Measurements from ENCODE around the gene CSGALNACT2. TPM values are rescaled to one million over a fixed set of nuclear protein-coding genes. Genes with fewer than 3 reads are reported as not detected.

CSGALNACT2 gene
- total RNA-seq, 1 experiment from 2014 or later: 8.9 TPM

- Histone ChIP-seq H3K56ac (ENCODE audit: insufficient read length, low read depth, low read length) (no peak overlapping the region), H3K4me1 (ENCODE audit: insufficient read depth, low read length) (no peaks in the 10 kb centered on the region), H3T11ph (ENCODE audit: low read length) (no peak overlapping the region), H2BK120ac (ENCODE audit: low read depth, low read length, poor library complexity, severe bottlenecking) (no peak overlapping the region), H3K27ac (ENCODE audit: insufficient read length, low read depth, low read length) (no peak overlapping the region), H2AK5ac (ENCODE audit: insufficient read length, low read length) (no peak overlapping the region), H4K20me1 (ENCODE audit: control insufficient read depth, insufficient read depth, insufficient read length) (no peaks in the 10 kb centered on the region), H2BK12ac (ENCODE audit: insufficient read length, low read depth, low read length) (no peak overlapping the region), H3K9me3 (ENCODE audit: control insufficient read depth, low read depth, low read length) (no peaks in the 10 kb centered on the region), H3K18ac (ENCODE audit: insufficient read length, low read depth, low read length) (no peak overlapping the region), H2BK15ac (ENCODE audit: low read depth, low read length) (no peak overlapping the region), H4K5ac (ENCODE audit: insufficient read length, low read depth, low read length) (no peak overlapping the region), H2BK20ac (ENCODE audit: low read depth, low read length, poor library complexity, severe bottlenecking) (no peak overlapping the region), H3K9ac (ENCODE audit: extremely low read depth, insufficient read length, low read length) (no peak overlapping the region), H3K14ac (ENCODE audit: insufficient read depth, low read length) (no peak overlapping the region), H3K79me1 (ENCODE audit: insufficient read depth, low read depth, low read length, poor library complexity, severe bottlenecking) (no peaks in the 10 kb centered on the region), H2BK5ac (ENCODE audit: insufficient read length, low read length) (no peak overlapping the region), H3K23me2 (ENCODE audit: insufficient read length, low read depth, low read length, poor library complexity, severe bottlenecking) (no peaks in the 10 kb centered on the region), H3K4ac (ENCODE audit: low read depth, low read length) (no peak overlapping the region), H3K79me2 (ENCODE audit: insufficient read depth, low read length) (no peaks in the 10 kb centered on the region), H4K8ac (replicated peaks; ENCODE audit: insufficient read length, low read depth, low read length) (no peak overlapping the region), H4K91ac (ENCODE audit: insufficient read length, low read depth, low read length) (no peak overlapping the region), H3K4me2 (ENCODE audit: insufficient read depth, insufficient read length, low read length) (no peak overlapping the region), H2AFZ (ENCODE audit: low read length) (no peak overlapping the region), H3K27me3 (ENCODE audit: insufficient read depth, low read length) (no peaks in the 10 kb centered on the region), H3K23ac (ENCODE audit: insufficient read length, low read depth, low read length) (no peak overlapping the region)
- Mint-ChIP-seq H3K27me3 (ENCODE audit: low read depth) (no peaks in the 10 kb centered on the region), H3K9me3 (no peaks in the 10 kb centered on the region), H3K4me3 (no peak overlapping the region), H3K4me1 (peaks cover 11 to 17% of the 10 kb centered on the region in 2 experiments), H3K27ac (peak overlapping the region in 1 of 3 experiments; percentile 34; a peak in 2 of 7 replicates), H3K36me3 (ENCODE audit: insufficient read depth in 1 of 3, low read depth in 3 of 3) (peaks cover 16 to 29% (median 28%) of the 10 kb centered on the region in 3 experiments; a peak in 6 of 7 replicates)
- no CpG with 5 or more reads among the region's 9 CpGs for WGBS (ENCODE audit: extremely low coverage, insufficient read length, low lambda C conversion rate)
- peak; percentile 24 for DNase-seq
- no peak for TF ChIP-seq CTCF (conservative IDR thresholded peaks at IDR 0.05)
These were observed 54.6 kb downstream of the CSGALNACT2 start for GRCh38 chr10:43192884-43193283.
